HepG2 (cell line): ENCODE measurements around the gene EMILIN3. TPM values are rescaled to one million over a fixed set of nuclear protein-coding genes. Genes with fewer than 3 reads are reported as not detected.

Experiments used
- BRCA1 ChIP-seq: sonication (generic); formaldehyde crosslinking; IDR thresholded peaks from 2 replicates; pipeline ENCODE4 v1.4.0; 2020; ENCODE audit warnings: missing genetic modification reagents
- FOXA3 ChIP-seq: IDR thresholded peaks from 2 replicates; pipeline ENCODE4 v1.6.1; 2016; ENCODE audit warnings: missing genetic modification reagents, missing compliant biosample characterization
- GLI4 ChIP-seq: sonication (generic); formaldehyde crosslinking; IDR thresholded peaks from 2 replicates; pipeline ENCODE4 v1.5.1; 2020; ENCODE audit warnings: missing genetic modification reagents, mild to moderate bottlenecking, moderate library complexity, borderline replicate concordance
- JUND ChIP-seq: sonication (generic); formaldehyde crosslinking; IDR thresholded peaks from 2 replicates; pipeline ENCODE4 v1.8.0; 2022; ENCODE audit warnings: mild to moderate bottlenecking, missing genetic modification reagents
- MYC ChIP-seq: sonication (generic); formaldehyde crosslinking; IDR thresholded peaks from 2 replicates; pipeline ENCODE4 v1.9.0; 2021; ENCODE audit warnings: missing genetic modification reagents, borderline replicate concordance
- RBM39 ChIP-seq: fragments of 200-400 bp; formaldehyde crosslinking; IDR thresholded peaks from one replicate; pipeline ENCODE4 v1.6.1; 2018; ENCODE audit warnings: antibody characterized with exemption, mild to moderate bottlenecking, low read depth, low read length; ENCODE audit not compliant: poor library complexity, severe bottlenecking
- RFXAP ChIP-seq: sonication (generic); formaldehyde crosslinking; IDR thresholded peaks from 2 replicates; pipeline ENCODE4 v1.4.0; 2020; ENCODE audit warnings: missing genetic modification reagents, borderline replicate concordance
- RORA ChIP-seq: sonication (generic); formaldehyde crosslinking; IDR thresholded peaks from 2 replicates; pipeline ENCODE4 v1.5.0; 2020; ENCODE audit warnings: mild to moderate bottlenecking, missing genetic modification reagents, moderate library complexity
- SKI ChIP-seq: fragments of 450-650 bp; IDR thresholded peaks from one replicate; pipeline ENCODE4 v1.6.1; 2018; ENCODE audit warnings: mild to moderate bottlenecking; ENCODE audit not compliant: partially characterized antibody
- TMF1 ChIP-seq: sonication (generic); formaldehyde crosslinking; IDR thresholded peaks from 2 replicates; pipeline ENCODE4 v1.8.1; 2022; ENCODE audit warnings: low read depth, missing genetic modification reagents
- YEATS4 ChIP-seq: sonication (generic); formaldehyde crosslinking; IDR thresholded peaks from 2 replicates; pipeline ENCODE4 v1.4.0; 2020; ENCODE audit warnings: missing genetic modification reagents, borderline replicate concordance
- ZBTB42 ChIP-seq: sonication (generic); formaldehyde crosslinking; IDR thresholded peaks from 2 replicates; pipeline ENCODE4 v1.5.0; 2020; ENCODE audit warnings: mild to moderate bottlenecking, missing genetic modification reagents
- ZEB1 ChIP-seq: IDR thresholded peaks from 2 replicates; pipeline ENCODE4 v1.6.1; 2012; ENCODE audit warnings: mild to moderate bottlenecking, low read depth, inconsistent platforms; ENCODE audit not compliant: insufficient replicate concordance
- ZFP90 ChIP-seq: sonication (generic); formaldehyde crosslinking; IDR thresholded peaks from 2 replicates; pipeline ENCODE4 v1.8.0; 2022; ENCODE audit warnings: missing genetic modification reagents, mild to moderate bottlenecking, inconsistent platforms, borderline replicate concordance
- ZNF773 ChIP-seq: sonication (generic); formaldehyde crosslinking; IDR thresholded peaks from 2 replicates; pipeline ENCODE4 v1.4.0; 2020; ENCODE audit warnings: missing genetic modification reagents, borderline replicate concordance
- polyA plus RNA-seq, 8 experiments: library from polyadenylated mRNA; depleted of rRNA in 3 of 8; stranded (reverse) in 7 of 8; unstranded in 1 of 8; fragments of >200 nt; fragmentation: Illumina TruSeq in 4 of 8; extraction: Trizol in 4 of 8; gene quantifications; 2 replicates each; pipeline versions ENCODE4 v1.2.1 to v1.2.3, GENCODE V29; 2011 to 2016; ENCODE audit warnings: low read depth in 4 of 8, missing spikeins in 1 of 8, mixed read lengths in 1 of 8; ENCODE audit not compliant: insufficient read depth in 1 of 8
- total RNA-seq, 5 experiments: library from RNA; depleted of rRNA; stranded (reverse); fragments of >200 nt; fragmentation: Illumina TruSeq; extraction: Trizol; gene quantifications; 2 replicates each; pipeline ENCODE4 v1.2.3, GENCODE V29; 2016; ENCODE audit warnings: low read depth in 1 of 5
- TF ChIP-seq, protein P1 (sequence below): sonication (generic); formaldehyde crosslinking; IDR thresholded peaks from 2 replicates; pipeline ENCODE4 v1.8.1; 2022; ENCODE audit warnings: mild to moderate bottlenecking, missing genetic modification reagents
- TF ChIP-seq, protein P2 (sequence below): IDR thresholded peaks from 2 replicates; pipeline ENCODE4 v1.6.1; 2016; ENCODE audit warnings: missing compliant biosample characterization, missing genetic modification reagents, borderline replicate concordance
- TF ChIP-seq, protein P3 (sequence below): sonication (generic); formaldehyde crosslinking; IDR thresholded peaks from 2 replicates; pipeline ENCODE4 v1.4.0; 2020; ENCODE audit warnings: missing genetic modification reagents
- TF ChIP-seq, protein P4 (sequence below): sonication (generic); formaldehyde crosslinking; IDR thresholded peaks from 2 replicates; pipeline ENCODE4 v1.8.0; 2022; ENCODE audit warnings: mild to moderate bottlenecking, missing genetic modification reagents, moderate library complexity
- TF ChIP-seq, protein P5 (sequence below): sonication (generic); formaldehyde crosslinking; IDR thresholded peaks from 2 replicates; pipeline ENCODE4 v1.4.0; 2020; ENCODE audit warnings: missing genetic modification reagents

Gene EMILIN3
- total and polyA plus RNA-seq, 2 of the 13 experiments (the other 11 are each of a cell fraction or from before 2014, with no cell fraction given) = 0.25 to 0.29 TPM

DNA sequence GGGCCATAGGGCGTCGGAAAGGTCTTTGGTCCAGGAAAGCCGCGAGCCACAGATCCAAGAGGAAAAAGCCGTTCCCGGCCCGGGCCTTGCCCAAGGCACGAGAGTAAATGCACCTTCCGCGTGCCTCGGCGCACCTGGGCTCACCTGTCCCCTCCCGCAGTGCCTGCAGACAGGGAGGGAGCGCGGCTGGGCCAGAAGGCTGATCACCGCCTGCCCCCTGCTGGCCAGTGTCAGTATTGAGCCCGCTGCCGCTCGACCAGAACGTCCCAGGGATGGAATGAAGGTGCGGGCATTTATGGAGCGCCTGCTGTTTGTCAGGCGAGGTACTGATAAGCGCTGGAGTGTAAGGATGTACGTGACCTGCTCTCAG lies 26.7 kb downstream of the EMILIN3 start (continued):
- TF ChIP-seq YEATS4 (CRISPR knock-in tag) (no peak), RFXAP (CRISPR knock-in tag) (no peak), ZFP90 (CRISPR knock-in tag) (no peak), ZNF773 (no peak), JUND (CRISPR knock-in tag) (peak; percentile 64; the same call in 1 of the 2 replicates), ZBTB42 (CRISPR knock-in tag) (no peak), GLI4 (CRISPR knock-in tag) (no peak), TMF1 (no peak), FOXA3 (CRISPR knock-in tag) (peak; percentile 66), MYC (CRISPR knock-in tag) (peak; percentile 44; the same call in 1 of the 2 replicates), SKI (peak; percentile 52), RORA (no peak), ZEB1 (peak; percentile 100), BRCA1 (CRISPR knock-in tag) (peak; percentile 34; the same call in 1 of the 2 replicates), RBM39 (no peak)
- TF ChIP-seq, protein P1, sequence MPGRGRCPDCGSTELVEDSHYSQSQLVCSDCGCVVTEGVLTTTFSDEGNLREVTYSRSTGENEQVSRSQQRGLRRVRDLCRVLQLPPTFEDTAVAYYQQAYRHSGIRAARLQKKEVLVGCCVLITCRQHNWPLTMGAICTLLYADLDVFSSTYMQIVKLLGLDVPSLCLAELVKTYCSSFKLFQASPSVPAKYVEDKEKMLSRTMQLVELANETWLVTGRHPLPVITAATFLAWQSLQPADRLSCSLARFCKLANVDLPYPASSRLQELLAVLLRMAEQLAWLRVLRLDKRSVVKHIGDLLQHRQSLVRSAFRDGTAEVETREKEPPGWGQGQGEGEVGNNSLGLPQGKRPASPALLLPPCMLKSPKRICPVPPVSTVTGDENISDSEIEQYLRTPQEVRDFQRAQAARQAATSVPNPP (CRISPR knock-in tag) = no peak
- TF ChIP-seq, protein P2, sequence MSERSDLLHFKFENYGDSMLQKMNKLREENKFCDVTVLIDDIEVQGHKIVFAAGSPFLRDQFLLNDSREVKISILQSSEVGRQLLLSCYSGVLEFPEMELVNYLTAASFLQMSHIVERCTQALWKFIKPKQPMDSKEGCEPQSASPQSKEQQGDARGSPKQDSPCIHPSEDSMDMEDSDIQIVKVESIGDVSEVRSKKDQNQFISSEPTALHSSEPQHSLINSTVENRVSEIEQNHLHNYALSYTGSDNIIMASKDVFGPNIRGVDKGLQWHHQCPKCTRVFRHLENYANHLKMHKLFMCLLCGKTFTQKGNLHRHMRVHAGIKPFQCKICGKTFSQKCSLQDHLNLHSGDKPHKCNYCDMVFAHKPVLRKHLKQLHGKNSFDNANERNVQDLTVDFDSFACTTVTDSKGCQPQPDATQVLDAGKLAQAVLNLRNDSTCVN (CRISPR knock-in tag) = 0 out of 2 replicates have a peak, but pooled peaks have one; percentile 61
- TF ChIP-seq, protein P3, sequence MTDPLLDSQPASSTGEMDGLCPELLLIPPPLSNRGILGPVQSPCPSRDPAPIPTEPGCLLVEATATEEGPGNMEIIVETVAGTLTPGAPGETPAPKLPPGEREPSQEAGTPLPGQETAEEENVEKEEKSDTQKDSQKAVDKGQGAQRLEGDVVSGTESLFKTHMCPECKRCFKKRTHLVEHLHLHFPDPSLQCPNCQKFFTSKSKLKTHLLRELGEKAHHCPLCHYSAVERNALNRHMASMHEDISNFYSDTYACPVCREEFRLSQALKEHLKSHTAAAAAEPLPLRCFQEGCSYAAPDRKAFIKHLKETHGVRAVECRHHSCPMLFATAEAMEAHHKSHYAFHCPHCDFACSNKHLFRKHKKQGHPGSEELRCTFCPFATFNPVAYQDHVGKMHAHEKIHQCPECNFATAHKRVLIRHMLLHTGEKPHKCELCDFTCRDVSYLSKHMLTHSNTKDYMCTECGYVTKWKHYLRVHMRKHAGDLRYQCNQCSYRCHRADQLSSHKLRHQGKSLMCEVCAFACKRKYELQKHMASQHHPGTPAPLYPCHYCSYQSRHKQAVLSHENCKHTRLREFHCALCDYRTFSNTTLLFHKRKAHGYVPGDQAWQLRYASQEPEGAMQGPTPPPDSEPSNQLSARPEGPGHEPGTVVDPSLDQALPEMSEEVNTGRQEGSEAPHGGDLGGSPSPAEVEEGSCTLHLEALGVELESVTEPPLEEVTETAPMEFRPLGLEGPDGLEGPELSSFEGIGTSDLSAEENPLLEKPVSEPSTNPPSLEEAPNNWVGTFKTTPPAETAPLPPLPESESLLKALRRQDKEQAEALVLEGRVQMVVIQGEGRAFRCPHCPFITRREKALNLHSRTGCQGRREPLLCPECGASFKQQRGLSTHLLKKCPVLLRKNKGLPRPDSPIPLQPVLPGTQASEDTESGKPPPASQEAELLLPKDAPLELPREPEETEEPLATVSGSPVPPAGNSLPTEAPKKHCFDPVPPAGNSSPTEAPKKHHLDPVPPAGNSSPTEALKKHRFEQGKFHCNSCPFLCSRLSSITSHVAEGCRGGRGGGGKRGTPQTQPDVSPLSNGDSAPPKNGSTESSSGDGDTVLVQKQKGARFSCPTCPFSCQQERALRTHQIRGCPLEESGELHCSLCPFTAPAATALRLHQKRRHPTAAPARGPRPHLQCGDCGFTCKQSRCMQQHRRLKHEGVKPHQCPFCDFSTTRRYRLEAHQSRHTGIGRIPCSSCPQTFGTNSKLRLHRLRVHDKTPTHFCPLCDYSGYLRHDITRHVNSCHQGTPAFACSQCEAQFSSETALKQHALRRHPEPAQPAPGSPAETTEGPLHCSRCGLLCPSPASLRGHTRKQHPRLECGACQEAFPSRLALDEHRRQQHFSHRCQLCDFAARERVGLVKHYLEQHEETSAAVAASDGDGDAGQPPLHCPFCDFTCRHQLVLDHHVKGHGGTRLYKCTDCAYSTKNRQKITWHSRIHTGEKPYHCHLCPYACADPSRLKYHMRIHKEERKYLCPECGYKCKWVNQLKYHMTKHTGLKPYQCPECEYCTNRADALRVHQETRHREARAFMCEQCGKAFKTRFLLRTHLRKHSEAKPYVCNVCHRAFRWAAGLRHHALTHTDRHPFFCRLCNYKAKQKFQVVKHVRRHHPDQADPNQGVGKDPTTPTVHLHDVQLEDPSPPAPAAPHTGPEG = no peak
- TF ChIP-seq, protein P4, sequence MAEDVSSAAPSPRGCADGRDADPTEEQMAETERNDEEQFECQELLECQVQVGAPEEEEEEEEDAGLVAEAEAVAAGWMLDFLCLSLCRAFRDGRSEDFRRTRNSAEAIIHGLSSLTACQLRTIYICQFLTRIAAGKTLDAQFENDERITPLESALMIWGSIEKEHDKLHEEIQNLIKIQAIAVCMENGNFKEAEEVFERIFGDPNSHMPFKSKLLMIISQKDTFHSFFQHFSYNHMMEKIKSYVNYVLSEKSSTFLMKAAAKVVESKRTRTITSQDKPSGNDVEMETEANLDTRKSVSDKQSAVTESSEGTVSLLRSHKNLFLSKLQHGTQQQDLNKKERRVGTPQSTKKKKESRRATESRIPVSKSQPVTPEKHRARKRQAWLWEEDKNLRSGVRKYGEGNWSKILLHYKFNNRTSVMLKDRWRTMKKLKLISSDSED (CRISPR knock-in tag) = no peak
- TF ChIP-seq, protein P5, sequence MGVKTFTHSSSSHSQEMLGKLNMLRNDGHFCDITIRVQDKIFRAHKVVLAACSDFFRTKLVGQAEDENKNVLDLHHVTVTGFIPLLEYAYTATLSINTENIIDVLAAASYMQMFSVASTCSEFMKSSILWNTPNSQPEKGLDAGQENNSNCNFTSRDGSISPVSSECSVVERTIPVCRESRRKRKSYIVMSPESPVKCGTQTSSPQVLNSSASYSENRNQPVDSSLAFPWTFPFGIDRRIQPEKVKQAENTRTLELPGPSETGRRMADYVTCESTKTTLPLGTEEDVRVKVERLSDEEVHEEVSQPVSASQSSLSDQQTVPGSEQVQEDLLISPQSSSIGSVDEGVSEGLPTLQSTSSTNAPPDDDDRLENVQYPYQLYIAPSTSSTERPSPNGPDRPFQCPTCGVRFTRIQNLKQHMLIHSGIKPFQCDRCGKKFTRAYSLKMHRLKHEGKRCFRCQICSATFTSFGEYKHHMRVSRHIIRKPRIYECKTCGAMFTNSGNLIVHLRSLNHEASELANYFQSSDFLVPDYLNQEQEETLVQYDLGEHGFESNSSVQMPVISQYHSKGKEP = no peak
